Pancreas (tissue), 10 donors: ENCODE measurements around the gene TOM1. TPM values are rescaled to one million over a fixed set of nuclear protein-coding genes. Genes with fewer than 3 reads are reported as not detected.

Source experiments
- ATAC-seq, 4 donors: fragments of 200-7000 bp; cut with Tn5 transposase; one replicate each; pipeline versions ENCODE4 v1.8.0 to v1.9.1; 2020; ENCODE audit warnings: mild to moderate bottlenecking in 4 of 4, moderate library complexity in 4 of 4
- DNase-seq, 6 donors: peaks; one replicate each; pipeline ENCODE4 v3.0.0-alpha.2; 2020
- FAIRE-seq: peaks from 2 replicates; lab custom pipeline; 2012; peaks lifted over from hg19 to GRCh38; lab: Jason Lieb, UNC
- H3K27ac ChIP-seq, 4 donors: fragments of 200-600 bp; sonication (generic); 1 replicate in 3 of 4; 2 replicates in 1 of 4; pipeline versions ENCODE4 v1.5.0 to v1.8.0; 2020
- H3K27me3 ChIP-seq, 4 donors: fragments of 200-600 bp; one replicate each; pipeline ENCODE4 v1.8.0; 2021
- H3K36me3 ChIP-seq, 3 donors: fragments of 200-600 bp; sonication (generic) in 1 of 3; one replicate each; pipeline versions ENCODE4 v1.5.0 to v1.8.0; 2020 to 2021
- H3K4me1 ChIP-seq, 3 donors: fragments of 200-600 bp; one replicate each; pipeline ENCODE4 v1.8.0; 2021
- H3K4me3 ChIP-seq, 4 donors: fragments of 200-600 bp; sonication (generic) in 2 of 4; one replicate each; pipeline versions ENCODE4 v1.5.0 to v1.8.0; 2020 to 2021
- H3K9me3 ChIP-seq, 4 donors: fragments of 200-600 bp; one replicate each; pipeline ENCODE4 v1.8.0; 2021
- WGBS, 2 donors: extraction: QIAGEN DNeasy Blood & Tissue Kit; methylation state at CpG; one replicate each; pipeline ENCODE4 v1.1.7; 2013; 5-methylcytosine and 5-hydroxymethylcytosine counted together
- intact Hi-C, 3 donors: fragments of 100-400 bp; cut with DNase I; formaldehyde crosslinking; loops; one replicate each; pipeline versions ENCODE4 v1.11.1 to v1.14.2; 2022
- polyA plus RNA-seq, 2 donors: library from polyadenylated mRNA; stranded (reverse); fragments of 200-250 nt; gene quantifications; one replicate each; pipeline ENCODE4 v1.2.3, GENCODE V29; 2013
- total RNA-seq, 6 donors: library from RNA; stranded (reverse); fragmentation: NEBNext Ultra II Directional in 4 of 6; extraction: Animal tissue kit (Norgen Biotek cat#: 25700) in 4 of 6; gene quantifications; one replicate each; pipeline versions ENCODE4 v1.2.1 to v1.2.4, GENCODE V29; 2021 to 2023
- TF ChIP-seq, protein P1 (sequence below), 4 donors: fragments of 200-600 bp; sonication (generic) in 3 of 4; IDR thresholded peaks; one replicate each; pipeline versions ENCODE4 v1.5.0 to v1.8.0; 2021; ENCODE audit warnings: antibody characterized with exemption in 4 of 4
- donor health status: healthy with polysubstance abuse.
- donor health status: DM: no; HTN: no; CAD: no; lungs with moderate emphysema.
- donor health status: DM: no; HTN: no; CAD: no.
- donor health status: control.
- donor health status: control.
- donor health status: Bipolar disorder and iron deficiency.
- donor health status: DM: yes; HTN: yes; CAD: no.
- donor health status: DM: no; HTN: no; CAD: no.
- donor health status: DM: no; HTN: no; CAD: no.
- donor health status: DM: yes; HTN: yes; CAD: no.

The TOM1 gene
- total and polyA plus RNA-seq, 8 donors = 18.4 to 33.7 (median 21.0) TPM

DNA sequence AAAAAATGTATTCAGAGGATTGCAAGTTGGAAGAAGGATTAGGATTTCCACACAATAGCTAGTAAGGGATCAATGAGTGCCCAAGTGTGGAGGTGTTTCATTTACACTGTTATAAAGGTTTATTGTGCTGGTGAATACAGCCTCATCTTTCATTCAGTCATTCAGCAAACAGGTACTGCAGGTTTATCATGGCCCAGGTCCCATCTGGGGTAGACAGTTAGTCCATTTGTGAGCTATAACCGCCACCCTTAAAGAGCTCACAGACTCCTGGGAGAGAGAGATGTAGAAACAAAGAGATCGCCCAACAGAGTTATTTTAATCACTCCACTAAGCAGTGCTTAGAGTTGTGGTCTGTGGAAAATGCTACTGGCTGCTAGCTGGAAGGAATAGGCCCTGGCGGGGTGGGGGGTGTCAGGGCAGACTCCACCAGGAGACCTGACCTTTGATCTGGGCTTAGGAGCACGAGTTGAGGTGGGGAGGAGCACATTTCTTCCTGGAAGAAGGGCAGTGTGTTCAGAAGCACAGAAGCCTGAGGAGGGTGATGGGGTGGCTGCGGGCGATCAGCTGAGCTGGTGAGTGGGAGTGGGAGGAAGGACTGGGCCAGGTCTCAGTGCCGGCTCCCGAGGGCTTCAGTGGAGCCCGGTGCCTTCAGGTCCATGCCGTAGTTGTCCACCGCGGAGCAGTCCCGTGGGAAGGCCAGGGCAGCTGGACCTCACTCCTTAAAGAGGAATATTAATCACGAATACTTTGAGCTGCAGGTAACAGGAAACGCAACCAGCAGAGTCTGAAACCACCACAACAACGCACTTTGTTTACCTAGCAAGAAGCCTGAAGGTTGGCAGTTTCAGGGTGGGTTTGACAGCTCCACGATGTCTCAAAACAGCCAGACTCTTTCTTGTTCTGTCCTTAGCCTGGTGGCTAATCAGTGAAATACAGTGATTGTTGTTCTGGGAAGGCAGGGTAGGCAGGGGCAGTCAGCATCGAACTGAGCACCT lies 11.2 kb downstream of the TOM1 start:
- ATAC-seq (peak in 3 of 4 donors; percentile 4 to 20 (median 9)), FAIRE-seq (no peak), DNase-seq (peak in 2 of 6 donors; percentile 25 to 48)
- H3K27ac ChIP-seq = peak overlapping the region; percentile 8 to 74 (median 22)
- no peaks in the 10 kb centered on the region for H3K36me3 ChIP-seq
- intact Hi-C loops = no loop called here
- H3K27me3 ChIP-seq = no peaks in the 10 kb centered on the region
- H3K4me3 ChIP-seq = no peak overlapping the region
- H3K4me1 ChIP-seq = peaks cover 5 to 21% (median 7%) of the 10 kb centered on the region in 3 donors
- TF ChIP-seq, protein P1, sequence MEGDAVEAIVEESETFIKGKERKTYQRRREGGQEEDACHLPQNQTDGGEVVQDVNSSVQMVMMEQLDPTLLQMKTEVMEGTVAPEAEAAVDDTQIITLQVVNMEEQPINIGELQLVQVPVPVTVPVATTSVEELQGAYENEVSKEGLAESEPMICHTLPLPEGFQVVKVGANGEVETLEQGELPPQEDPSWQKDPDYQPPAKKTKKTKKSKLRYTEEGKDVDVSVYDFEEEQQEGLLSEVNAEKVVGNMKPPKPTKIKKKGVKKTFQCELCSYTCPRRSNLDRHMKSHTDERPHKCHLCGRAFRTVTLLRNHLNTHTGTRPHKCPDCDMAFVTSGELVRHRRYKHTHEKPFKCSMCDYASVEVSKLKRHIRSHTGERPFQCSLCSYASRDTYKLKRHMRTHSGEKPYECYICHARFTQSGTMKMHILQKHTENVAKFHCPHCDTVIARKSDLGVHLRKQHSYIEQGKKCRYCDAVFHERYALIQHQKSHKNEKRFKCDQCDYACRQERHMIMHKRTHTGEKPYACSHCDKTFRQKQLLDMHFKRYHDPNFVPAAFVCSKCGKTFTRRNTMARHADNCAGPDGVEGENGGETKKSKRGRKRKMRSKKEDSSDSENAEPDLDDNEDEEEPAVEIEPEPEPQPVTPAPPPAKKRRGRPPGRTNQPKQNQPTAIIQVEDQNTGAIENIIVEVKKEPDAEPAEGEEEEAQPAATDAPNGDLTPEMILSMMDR (IDR thresholded peaks at IDR 0.05) = no peak
- H3K9me3 ChIP-seq = no peaks in the 10 kb centered on the region
- 53 to 57% methylated on average over 18 of the region's 18 CpGs for WGBS, 2 donors

DNA sequence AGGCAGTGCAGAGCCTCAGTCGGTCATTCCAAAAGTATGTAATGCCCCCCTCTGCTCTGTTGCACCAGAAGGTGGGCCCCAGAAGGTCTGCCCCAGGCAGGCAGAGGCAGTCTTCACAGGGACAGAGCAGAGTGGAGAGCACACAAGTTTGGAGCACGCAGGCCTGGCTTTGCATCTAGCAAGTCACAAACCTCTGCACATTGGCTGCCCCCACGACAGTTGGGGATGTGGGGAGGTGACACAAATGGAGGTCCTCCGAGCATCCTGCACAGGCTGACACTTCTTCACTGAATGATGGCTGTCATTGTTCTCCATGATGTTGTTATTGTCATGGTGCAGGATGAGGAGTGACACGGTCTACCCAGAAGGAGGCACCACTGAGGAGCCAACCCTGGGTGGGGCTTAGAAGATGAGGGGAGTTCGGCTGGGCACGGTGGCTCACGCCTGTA lies 11.9 kb downstream of the TOM1 start:
- TF ChIP-seq, protein P1 (IDR thresholded peaks at IDR 0.05) = no peak

DNA sequence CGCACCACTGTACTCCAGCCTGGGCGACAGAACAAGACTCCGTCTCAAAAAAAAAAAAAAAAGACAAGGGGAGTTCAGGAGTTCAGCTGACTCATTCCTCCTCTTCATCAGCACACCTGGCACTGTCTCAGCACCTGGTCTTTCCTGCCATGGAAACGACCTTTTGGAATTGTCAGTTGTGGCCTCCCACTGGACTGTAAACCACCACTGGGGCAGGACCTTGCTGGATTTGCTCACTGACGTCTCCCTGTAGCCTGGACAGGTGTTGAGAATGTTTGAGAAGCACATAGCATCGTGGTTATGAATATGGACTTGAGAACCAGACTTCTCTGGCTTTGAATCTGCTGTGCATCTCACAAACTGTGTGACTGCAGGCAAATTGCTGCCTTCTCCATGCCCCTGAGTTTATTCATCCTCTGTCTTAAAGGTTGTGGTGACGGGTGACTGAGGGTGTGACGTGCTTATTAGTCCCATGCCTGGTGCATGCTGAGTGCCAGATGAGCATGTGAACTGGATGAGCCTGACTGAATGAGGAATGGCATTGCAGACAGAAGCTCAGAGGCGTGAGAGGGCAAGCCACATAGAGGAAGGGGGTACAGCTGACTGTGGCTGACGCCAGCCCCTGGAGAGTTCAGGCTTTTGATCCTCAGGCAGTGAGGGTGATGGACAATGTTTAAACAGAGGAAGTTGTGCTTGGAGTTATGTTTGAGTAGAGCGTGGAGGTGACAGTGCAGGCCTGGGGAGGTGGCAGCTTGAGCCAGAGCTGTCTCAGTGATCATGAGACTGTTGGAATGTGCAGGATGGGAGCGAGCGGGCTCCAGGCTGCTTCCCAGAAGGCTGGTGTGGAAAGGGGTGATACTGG lies 12.7 kb downstream of the TOM1 start:
- intact Hi-C loops = no loop called here
- 66 to 67% methylated on average over 13 of the region's 13 CpGs for WGBS, 2 donors
- Histone ChIP-seq H3K9me3 (no peaks in the 10 kb centered on the region), H3K4me3 (no peak overlapping the region), H3K27ac (peak overlapping the region; percentile 16 to 74 (median 49)), H3K36me3 (no peaks in the 10 kb centered on the region), H3K4me1 (peaks cover 5 to 21% (median 7%) of the 10 kb centered on the region in 3 donors), H3K27me3 (no peaks in the 10 kb centered on the region)
- FAIRE-seq (no peak), ATAC-seq (peak; percentile 41 to 55 (median 48)), DNase-seq (peak in 4 of 6 donors; percentile 34 to 43 (median 40))
- TF ChIP-seq, protein P1 (IDR thresholded peaks at IDR 0.05) = no peak

More for the DNA sequence above, 11.9 kb downstream of the TOM1 start:
- intact Hi-C loops = no loop called here
- ATAC-seq (no peak), DNase-seq (peak in 2 of 6 donors; percentile 8 to 34), FAIRE-seq (no peak)
- Histone ChIP-seq H3K27ac (peak overlapping the region in 2 of 4 donors; percentile 27 to 74), H3K4me3 (no peak overlapping the region), H3K4me1 (peaks cover 5 to 21% (median 7%) of the 10 kb centered on the region in 3 donors), H3K9me3 (no peaks in the 10 kb centered on the region), H3K36me3 (no peaks in the 10 kb centered on the region), H3K27me3 (no peaks in the 10 kb centered on the region)
- 89 to 90% methylated on average over 8 of the region's 8 CpGs for WGBS, 2 donors

DNA sequence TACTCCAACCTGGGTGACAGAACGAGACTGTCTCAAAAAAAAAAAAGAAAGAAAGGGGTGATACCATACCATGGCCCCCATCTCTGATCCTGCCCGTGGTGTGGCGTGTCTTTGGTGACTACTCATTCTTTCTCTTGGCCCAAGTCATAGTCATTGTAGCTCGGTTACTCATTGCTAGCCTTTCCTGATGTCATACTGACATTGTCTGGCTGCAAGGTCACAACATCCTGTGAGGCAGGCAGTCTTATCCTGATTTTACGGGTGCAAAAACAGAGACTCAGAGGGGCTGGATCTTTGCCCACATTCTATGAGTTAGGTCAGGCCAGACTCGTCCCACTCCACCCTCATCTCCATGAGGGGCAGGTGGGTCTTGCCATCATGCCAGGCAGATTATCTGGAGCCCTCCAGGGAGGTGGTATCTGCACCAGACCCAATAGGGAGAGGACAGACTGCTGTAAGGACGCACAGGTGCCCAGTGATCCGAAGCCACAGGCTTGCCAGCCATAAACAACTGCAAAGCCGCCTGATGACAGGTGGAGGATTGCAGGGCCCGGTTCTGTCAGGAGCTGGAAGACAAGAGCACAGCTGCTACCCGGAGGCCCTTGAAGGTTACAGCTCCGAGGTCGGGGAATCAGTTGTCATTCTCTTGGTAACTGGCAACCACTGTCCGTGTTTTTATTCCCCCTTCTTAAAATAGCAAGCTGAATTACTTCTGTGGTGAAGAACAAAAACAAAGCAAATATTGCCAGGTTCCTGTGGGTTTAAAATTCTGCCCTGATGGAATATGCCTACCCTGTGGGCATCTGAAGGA lies 13.8 kb downstream of the TOM1 start:
- 42 to 46% methylated on average over 14 of the region's 14 CpGs for WGBS, 2 donors
- no peak overlapping the region for H3K4me3 ChIP-seq
- intact Hi-C loops = no loop called here
- ATAC-seq (peak; percentile 41 to 61 (median 59)), DNase-seq (peak in 2 of 6 donors; percentile 40 to 48), FAIRE-seq (no peak)
- H3K36me3 ChIP-seq = no peaks in the 10 kb centered on the region
- H3K27me3 ChIP-seq = no peaks in the 10 kb centered on the region
- TF ChIP-seq, protein P1 (IDR thresholded peaks at IDR 0.05) = no peak
- peaks cover 5 to 21% (median 7%) of the 10 kb centered on the region in 3 donors for H3K4me1 ChIP-seq
- H3K27ac ChIP-seq = peak overlapping the region; percentile 16 to 74 (median 49)
- no peaks in the 10 kb centered on the region for H3K9me3 ChIP-seq
